Stimulated activated CD8-positive, alpha-beta memory T cell treated with anti-CD3 and anti-CD28 coated beads, Interleukin-15, amount 100 ng/mL, for 24 hours (primary cell): ENCODE data around the gene LRRC2.
"Not testable (repeated sequence)": the region's sequence is repeated elsewhere in the genome, so short reads cannot be mapped to it uniquely, and the experiment has no call there.

ENCODE experiments used
- DNase-seq: peaks from one replicate; pipeline ENCODE4 v3.0.0-alpha.2; 2020; ENCODE audit warnings: low read depth

The LRRC2 gene

DNA sequence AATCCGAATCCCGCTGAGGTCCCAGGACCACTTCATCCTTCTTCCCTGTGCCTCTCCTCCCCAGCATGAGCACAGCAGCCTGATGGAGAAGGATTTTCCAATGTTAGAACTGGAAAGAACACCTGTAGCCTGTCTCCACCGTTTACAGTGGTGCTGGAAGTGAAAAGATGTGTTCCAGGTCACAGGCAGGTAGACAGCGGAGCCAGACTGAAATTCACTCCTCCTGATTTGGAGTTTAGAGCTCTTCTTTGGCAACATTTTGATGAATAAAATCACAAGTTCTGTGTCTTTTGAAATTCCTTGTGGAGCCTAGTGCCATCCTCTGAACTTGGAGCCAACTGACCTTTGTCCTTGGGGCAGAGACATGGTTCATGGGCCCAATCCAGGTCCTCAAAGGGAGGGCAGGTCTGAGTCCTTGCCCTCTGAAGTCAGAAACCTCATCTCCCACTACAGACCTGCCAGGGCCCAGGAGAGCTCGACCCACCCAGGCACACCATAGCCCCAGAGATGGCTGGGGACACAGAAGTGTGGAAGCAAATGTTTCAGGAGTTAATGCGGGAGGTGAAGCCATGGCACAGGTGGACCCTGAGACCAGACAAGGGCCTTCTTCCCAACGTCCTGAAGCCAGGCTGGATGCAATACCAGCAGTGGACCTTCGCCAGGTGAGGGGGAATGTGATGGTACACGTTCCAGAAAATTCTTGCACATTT is 68.4 kb downstream of the LRRC2 start, which contains the start of gene RTP3:
Gene RTP3 (plus strand): TSS at position 421 of the 710 bp plus-strand sequence. CDS start 87 bp downstream, at position 508.
- no peak for DNase-seq

DNA sequence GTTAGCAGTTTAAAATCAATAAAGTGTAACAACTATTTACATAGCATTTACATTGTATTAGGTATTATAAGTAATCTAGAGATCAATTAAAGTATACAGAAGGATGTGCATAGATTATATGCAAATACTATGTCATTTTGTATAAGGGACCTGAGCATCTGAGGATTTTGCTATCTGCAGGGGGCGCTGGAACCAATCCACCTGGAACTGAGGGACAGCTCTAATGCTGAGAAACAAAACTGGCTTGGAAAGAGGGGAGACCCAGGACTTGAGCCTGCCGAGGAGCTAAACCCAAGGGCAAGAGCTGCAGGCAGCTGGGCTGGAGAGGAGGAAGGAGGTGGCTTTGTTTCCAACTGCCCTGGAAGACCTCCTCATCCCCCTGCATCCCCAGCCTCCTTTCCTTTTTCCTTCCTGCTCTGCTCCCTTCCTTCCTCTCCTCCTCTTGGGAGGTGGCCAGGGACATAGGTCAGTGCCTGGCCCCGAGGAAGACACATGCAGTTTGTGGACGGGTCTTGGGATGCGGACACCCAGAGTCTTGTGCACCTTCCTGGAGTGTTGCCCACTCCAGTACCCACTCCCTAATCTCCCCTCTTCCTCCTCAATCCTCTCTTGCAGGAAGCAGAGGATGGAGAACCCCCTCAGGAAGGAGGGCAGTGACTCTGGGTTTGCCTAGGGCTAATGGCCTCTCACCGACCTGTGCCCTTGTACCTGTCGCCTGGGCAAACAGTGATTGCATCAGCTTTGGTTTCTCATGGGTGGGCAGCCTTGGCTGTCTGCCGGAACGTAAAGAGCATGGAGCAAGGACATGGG is 69.2 kb downstream of the LRRC2 start:
- DNase-seq = no peak

DNA sequence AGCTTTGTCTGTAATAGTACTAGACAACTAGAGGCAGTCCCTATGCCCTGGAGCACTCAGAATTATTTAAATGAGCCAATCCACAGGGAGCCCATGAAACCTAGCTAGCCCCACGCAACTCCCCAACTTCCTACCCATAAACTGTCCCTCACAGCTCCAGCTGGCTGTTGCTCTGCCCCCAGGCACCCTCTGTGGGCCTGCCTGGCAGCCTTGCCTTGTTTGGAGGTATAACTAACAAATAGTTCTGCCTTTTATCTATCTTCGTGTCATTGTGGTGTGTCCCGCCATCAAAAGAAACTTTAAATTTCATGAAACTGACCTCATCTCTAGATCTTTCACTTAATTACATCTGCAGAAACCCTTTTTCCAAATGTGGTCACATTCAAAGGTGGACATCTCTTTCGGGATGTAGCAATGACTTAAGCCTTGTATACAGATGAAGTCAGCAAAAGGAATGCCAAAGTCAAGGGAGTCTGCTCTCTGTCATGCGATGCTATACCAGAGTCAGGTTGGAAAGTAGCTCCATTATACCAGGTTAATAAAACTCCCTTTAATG is 70.1 kb downstream of the LRRC2 start:
- no peak for DNase-seq

DNA sequence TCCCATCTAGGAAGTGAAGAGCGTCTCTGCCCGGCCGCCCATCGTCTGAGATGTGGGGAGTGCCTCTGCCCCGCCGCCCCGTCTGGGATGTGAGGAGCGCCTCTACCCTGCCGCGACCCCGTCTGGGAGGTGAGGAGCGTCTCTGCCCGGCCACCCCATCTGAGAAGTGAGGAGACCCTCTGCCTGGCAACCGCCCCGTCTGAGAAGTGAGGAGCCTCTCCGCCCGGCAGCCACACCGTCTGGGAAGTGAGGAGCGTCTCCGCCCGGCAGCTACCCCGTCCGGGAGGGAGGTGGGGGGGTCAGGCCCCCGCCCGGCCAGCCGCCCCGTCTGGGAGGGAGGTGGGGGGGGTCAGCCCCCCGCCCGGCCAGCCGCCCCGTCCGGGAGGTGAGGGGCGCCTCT is 71.6 kb downstream of the LRRC2 start:
- not testable (repeated sequence) for DNase-seq

DNA sequence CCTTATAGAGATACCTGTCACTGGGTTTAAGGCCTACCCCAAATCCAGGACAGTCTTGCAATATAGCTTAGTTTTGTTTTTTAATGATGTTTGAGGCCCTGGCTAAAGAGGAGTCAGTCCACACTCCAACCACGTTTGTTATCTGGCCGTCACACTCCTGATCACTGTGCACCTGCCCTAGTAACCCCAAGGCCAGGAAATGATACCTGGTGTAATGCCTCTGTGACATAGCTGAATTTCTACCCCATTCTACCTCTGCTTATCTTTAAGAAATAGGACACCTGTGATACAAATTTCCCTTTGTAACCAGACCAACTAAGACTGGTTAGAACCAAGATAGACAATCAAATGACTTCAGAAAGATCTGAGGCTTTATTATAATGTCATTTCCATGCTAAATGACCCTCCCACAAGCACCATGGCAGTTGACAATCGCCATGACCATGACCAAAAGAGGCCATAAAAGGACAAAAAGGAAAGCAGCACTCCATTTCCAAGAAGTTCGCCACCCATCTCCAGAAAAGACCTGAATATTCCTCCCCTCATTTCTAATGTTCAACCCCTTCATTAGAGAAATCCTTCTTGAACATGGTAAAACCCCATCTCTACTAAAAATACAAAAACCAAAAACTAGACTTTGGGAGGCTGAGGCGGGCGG is 73.1 kb downstream of the LRRC2 start:
- DNase-seq = no peak

DNA sequence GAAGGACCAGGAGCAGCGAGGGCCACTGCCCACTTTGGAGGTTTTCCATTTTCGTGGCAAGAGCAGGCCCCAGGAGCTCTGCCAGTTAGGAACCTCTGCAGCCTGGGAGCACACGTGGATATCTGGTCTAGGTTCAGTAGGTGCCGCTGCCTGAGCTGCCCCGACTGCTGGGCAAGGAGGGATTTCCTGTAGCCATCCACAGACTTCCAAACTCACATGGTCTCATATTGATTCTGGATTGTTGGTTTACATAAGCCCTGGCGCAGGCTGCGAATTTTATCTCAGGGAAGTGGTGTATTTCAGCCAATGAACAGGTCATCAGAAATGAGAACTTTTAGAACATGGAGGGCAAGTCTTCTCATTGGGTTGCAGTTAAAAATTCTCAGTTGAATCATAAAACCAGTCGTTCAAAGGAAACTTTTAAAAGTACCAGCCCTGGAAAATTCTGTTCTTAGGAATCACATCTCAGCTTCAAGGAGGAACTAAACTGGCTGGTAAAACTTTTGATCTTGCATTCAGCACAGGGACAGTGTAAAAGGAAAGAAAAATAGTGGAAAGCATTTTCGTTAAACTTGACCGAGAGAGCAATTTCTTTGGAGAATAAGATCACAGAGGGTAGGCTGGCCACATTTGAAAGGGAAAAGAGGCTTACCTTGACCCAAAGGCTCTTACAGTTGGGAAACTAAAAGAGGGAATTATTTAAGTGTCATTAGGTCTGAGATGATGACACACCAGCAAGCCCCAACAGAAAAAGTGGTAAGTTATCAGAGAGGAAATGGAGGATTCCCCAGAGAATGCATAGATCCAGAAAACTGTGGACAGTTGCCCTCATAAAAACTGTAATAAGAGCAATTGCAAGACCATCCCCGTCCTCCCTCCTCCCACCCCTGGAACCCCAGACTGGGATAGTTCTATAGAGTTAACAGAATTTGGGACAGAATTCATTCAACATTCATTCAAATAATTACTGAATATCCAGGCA is 74.7 kb downstream of the LRRC2 start:
- no peak for DNase-seq

DNA sequence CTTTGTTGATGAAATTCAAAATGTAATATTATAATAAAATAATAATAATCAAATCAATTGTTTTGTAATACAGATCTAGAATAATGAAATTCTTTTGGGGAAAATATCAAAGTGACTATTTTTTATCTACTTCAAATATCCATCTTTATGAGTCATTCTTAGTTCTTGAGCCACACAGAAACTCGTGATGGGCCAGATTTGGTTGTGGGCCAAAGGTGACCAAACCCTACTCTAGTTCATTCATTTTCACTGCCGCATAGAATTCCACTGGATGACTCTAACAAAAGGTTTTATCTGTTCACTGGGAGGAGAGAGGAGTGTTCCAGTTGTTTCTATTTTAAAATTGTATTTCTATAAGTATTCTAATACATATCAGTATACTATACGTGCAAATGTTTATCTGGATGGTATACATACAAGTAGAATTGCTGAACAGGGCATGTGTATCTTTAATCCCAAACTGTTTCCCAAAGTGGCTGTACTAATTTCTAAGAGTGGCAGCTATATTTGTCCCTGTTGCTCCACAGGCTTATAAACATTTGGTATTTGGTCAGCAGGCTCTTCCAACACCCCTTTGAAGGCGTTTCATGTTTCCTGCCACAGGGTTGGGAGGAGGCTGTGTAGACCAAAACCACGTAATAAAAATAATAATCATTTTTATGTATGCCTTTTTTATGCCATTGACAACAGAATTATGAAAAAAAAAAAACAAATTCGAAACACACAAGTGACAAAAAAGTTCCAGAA is 75.6 kb downstream of the LRRC2 start:
- DNase-seq = no peak

DNA sequence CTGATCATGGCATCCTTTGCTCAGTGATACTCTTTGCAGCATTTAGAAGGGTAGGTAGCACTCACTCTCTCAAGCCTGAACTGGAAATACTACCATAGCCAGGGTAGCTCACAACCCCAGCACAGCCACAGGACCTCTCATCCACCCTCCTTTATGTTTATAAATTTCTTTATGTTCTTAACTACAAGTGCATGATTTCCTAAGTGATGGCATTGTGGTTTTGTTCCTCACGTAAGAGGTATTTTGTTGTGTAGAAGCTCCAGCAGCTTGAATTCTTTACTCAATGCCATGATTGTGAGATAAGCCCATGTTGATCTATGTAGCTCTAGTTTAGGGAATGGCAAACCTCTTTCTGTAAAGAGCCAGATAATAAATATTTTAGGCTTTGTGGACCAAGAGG is 76.2 kb downstream of the LRRC2 start:
- no peak for DNase-seq

DNA sequence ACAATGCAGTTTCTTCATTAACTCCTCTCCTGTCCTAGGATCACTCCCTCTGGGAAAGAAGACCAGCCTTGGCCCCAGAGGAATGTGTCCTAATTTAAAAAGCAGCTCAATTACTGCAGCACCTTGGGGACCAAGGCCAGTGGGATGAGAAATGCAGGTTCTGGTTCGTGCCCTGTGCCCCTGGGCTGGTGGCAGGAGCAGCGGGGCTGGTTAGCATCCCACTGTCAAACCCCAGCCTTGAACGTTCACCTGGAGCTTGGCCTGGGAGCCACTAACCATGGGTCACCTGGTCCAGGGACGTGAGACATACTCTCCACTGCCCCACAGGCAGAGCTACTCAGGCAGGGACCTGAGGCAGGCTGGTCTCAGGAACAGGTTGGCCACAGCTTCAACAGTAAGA is 76.7 kb downstream of the LRRC2 start:
- no peak for DNase-seq

DNA sequence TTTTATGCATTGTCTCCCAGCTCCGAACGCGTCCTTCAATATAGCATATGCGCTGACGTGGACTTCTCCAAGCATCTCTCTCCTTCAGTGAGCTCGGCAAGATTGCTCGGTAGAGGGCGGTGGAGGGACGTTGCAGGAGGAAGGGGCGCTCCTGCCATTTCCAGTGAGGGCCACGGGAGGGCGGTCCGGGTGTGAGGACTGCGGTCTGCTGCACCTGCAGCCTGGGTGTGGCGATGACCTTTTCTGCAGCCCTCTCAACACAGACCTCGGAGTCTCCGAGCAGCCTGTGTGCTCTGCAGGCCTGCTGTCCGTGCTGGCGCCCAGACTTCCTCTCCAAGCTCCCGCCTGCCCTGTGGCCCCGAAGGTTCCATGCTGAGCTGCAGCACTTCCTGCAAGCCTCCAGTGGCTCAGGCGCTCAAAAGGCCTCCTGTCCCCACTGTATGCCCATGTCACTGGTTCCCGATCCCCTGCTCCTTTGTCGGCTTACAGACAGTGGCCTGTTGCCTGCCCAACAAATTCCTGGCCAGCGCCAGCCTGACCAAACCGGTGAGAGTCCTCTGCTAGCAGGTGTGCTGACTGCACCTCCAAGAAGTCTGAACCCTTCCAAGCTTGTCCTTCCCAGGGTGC is 77.3 kb downstream of the LRRC2 start:
- DNase-seq = peak; percentile 73

DNA sequence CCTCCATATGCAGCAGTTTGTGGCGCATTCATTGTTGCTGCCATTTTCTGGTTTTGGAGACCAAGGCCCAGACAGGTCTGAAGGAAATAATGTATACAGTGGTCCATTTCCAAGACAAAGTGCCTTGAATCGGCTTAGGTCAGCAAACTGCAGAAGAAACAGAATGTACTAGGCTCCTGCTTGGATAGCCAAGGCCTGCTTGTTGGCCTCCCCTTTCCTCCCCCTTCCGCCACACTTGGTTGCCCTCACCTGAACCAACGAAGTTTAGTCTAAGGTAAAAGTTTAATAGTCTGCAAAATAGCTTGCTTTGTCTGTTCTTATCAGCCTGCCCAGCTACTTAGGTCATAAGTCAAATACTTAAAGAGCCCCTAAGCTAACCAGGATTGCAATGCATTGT is 80.3 kb downstream of the LRRC2 start:
- DNase-seq = no peak

DNA sequence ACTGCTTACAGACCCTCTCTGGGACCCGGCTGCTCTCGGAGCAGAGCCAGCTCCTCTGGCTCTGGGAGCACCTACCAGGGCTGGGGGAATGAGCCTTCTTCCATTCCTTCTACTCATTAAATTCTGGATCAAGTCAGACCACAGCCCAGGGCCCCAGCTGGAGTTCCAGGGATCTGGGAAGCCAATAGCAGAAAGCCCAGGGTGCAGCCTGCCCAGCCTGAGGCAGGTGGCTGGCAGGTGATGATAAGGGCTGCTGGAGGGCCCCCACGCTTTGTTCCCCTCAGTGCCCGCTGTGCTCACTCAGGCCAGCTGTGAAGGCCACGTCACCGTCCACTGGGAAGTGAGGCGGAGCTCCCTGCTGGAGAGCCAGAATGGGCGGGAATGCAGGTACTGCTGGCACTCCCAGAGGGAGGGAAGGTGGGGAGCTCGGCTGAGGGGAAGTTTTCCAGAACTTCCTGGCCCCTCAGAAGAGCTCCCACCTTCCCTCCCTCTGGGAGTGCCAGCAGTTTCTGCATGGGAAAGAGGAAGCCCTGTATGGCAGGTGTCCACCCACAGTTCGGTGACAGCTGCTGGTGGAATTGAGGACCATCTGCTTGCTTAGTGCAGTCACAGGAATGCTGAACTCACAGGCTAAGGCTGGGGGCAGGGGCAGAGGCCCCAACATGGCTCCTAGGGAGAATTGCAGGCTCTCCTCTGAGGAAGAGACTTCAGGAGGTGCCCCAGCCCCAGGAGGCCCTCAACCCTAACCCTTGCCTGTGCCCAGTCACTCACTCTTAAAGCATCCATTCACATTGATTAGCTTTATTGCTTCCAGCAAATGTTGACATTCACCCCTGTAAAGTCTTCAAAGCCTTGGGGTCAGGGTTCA is 81.0 kb downstream of the LRRC2 start:
- no peak for DNase-seq

DNA sequence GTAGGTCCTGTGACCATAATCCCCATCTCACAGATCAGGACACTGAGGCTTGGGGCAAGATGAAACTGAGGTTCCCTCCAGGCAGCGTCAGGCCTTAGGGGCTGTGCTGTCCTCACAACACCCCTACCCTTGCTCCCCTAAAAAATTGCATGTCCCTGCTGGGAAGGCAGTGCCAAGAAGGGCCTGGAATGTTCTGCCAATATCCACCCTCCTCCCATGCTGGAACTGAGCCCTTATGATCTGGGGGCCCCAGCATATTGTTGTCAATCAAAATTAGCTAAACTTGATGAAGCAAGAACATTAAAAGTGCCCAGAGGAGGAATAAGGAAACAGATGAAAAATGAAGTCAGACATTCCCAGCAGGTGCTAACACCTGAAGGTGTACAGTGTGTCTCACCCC is 81.7 kb downstream of the LRRC2 start:
- no peak for DNase-seq

DNA sequence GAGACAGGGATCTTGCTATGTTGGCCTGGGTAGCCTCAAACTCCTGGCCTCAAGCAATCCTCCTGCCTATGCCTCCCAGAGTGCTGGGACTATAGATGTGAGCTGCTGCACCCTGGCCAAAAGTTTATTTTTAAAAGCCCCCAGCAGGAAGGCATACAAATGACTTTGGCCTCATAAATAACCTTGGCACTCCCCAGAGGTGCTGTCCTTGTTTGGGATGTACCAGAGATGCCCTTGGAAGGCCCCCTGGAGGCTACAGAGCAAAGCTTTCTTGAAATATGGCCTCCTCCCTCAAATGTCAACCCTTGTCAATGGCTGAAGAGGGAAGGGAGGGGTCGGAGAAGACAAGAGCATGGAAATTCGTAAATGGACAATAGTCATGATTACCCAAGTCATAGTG is 82.3 kb downstream of the LRRC2 start:
- DNase-seq = no peak

DNA sequence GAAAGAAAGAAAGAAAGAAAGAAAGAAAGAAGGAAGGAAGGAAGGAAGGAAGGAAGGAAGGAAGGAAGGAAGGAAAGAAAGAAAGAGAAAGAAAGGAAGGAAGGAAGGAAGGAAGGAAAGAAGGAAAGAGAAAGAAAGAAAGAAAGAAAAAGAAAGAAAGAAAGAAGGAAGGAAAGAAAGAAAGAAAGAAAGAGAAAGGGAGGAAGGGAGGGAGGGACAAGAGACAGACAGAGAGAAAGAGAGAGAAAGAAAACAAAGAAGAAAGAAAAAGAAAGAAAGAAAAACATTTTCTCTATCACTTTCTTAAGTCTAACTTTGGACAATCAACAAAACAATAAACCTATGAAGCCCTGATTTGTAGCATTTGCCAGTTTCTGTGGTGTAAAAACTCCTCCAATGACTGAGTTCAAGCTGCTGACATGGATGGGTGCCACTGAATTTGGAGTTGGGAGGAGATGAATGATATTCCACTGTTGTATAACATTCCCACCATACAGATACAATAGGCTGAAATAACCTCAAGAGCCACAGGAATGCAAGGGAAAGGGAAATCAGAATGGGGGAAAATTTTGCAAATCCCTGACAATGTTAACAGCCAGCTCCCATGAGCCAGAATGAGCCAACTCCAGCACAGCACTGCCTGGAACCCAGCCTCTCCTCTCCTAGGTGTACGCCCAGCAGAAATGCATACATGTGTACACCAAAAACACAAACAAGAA is 83.3 kb downstream of the LRRC2 start:
- DNase-seq = no peak

DNA sequence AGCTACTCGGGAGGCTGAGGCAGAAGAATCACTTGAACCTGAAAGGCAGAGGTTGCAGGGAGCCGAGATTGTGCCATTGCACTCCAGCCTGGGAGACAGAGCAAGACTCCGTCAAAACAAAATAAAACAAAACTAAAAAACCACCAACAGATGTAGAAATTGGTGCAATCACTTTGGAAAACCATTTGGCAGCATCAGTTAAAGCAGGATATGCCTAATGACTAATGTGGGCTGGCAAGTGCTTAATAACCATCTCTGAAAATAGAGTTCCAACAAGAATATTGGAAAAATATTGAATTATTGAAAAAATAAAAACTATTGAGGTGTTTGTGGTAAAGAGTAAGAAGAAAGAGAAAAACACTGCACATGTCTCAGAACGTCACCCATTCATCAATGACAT is 84.5 kb downstream of the LRRC2 start:
- DNase-seq = no peak

DNA sequence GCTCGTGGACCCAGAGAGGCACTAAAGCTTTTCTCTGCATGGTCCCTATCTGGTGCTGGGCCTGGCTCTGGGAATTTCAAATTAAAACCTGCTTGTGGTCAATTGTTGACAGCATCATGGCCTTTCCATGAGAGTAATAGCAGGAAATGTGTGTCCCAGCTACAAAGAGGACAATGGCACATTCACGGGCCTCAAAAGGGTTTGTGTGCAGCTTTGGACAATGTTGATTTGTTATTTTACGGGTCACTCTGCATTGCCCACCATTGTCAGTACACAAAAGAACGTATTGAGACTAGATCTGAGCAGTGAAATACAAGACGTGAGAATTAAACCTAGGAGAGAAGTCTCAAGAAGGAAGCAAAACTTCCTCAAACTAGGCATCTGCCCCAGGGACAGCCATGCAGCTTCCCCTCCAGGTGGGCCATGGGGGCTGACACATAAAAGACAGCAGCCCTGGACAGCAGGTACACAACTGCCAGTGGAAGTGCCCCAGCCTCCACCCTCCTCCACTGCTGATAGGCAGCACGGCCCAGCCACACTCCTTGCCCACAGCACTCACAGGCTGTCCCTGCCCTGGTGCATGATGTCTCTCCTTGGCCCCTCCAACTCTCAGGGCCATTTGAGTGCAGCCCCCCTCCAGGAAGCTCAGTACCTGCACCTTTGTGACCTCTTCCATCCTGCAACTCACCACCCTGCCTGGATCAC is 85.5 kb downstream of the LRRC2 start:
- DNase-seq = no peak

DNA sequence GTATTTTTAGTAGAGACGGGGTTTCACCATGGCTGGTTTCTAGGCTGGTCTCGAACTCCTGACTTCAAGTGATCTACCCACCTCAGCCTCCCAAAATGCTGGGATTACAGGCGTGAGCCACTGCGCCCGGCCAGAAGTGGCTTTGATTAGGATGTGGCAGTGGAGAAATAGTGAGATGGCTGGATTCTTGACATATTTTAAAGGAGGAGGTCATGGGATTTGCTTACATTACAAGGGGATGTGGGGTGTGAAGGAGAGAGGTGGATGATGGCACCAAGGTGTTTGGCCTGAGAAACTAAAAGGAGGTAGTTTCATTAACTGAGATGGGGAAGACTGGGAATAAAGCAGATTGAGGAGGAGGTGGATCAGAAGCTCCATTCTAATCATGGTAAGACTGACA is 86.4 kb downstream of the LRRC2 start:
- no peak for DNase-seq
